HepG2 (cell line): ENCODE measurements around the gene F7. TPM values are rescaled to one million over a fixed set of nuclear protein-coding genes. Genes with fewer than 3 reads are reported as not detected.

Source experiments
- CBX5 ChIP-seq: sonication (generic); formaldehyde crosslinking; IDR thresholded peaks from 2 replicates; pipeline ENCODE4 v1.4.0; 2020; ENCODE audit warnings: missing genetic modification reagents, borderline replicate concordance
- FLYWCH1 ChIP-seq: sonication (generic); formaldehyde crosslinking; IDR thresholded peaks from 2 replicates; pipeline ENCODE4 v1.8.1; 2023; ENCODE audit warnings: mild to moderate bottlenecking, missing genetic modification reagents
- FOXO1 ChIP-seq: sonication (generic); formaldehyde crosslinking; IDR thresholded peaks from 2 replicates; pipeline ENCODE4 v1.4.0; 2020; ENCODE audit warnings: missing genetic modification reagents
- GABPA ChIP-seq, 2 experiments: IDR thresholded peaks; 2 replicates each; pipeline ENCODE4 v1.6.1; 2011 to 2016; ENCODE audit warnings: low read depth in 2 of 2, low read length in 1 of 2, missing biosample characterization in 1 of 2, missing genetic modification characterization in 1 of 2
- HNRNPK ChIP-seq: fragments of 200-400 bp; formaldehyde crosslinking; IDR thresholded peaks from 2 replicates; pipeline ENCODE4 v1.6.1; 2018; ENCODE audit warnings: low read length, low read depth, moderate library complexity, mild to moderate bottlenecking; ENCODE audit not compliant: poor library complexity, severe bottlenecking
- KAT2B ChIP-seq: fragments of 150-350 bp; IDR thresholded peaks from 2 replicates; pipeline ENCODE4 v1.6.1; 2014; ENCODE audit warnings: low read depth, low read length, borderline replicate concordance
- MED1 ChIP-seq: sonication (generic); formaldehyde crosslinking; IDR thresholded peaks from 2 replicates; pipeline ENCODE4 v1.4.0; 2020; ENCODE audit warnings: missing genetic modification reagents
- NFE2L1 ChIP-seq: sonication (generic); formaldehyde crosslinking; IDR thresholded peaks from 2 replicates; pipeline ENCODE4 v1.4.0; 2020; ENCODE audit warnings: missing genetic modification reagents, mild to moderate bottlenecking, borderline replicate concordance
- PHB2 ChIP-seq: fragments of 450-650 bp; IDR thresholded peaks from 2 replicates; pipeline ENCODE4 v1.6.1; 2018; ENCODE audit not compliant: partially characterized antibody
- PHF8 ChIP-seq: sonication (generic); formaldehyde crosslinking; IDR thresholded peaks from 2 replicates; pipeline ENCODE4 v1.5.0; 2020; ENCODE audit warnings: missing genetic modification reagents
- REL ChIP-seq: sonication (generic); formaldehyde crosslinking; conservative IDR thresholded peaks from 2 replicates; pipeline ENCODE4 v1.8.0; 2022; ENCODE audit warnings: mild to moderate bottlenecking, missing genetic modification reagents, moderate library complexity
- ZBTB3 ChIP-seq: sonication (generic); formaldehyde crosslinking; IDR thresholded peaks from 2 replicates; pipeline ENCODE4 v1.4.0; 2020; ENCODE audit warnings: low read depth, mild to moderate bottlenecking, moderate library complexity, missing genetic modification reagents, borderline replicate concordance
- ZFP90 ChIP-seq: sonication (generic); formaldehyde crosslinking; IDR thresholded peaks from 2 replicates; pipeline ENCODE4 v1.8.0; 2022; ENCODE audit warnings: missing genetic modification reagents, mild to moderate bottlenecking, inconsistent platforms, borderline replicate concordance
- ZKSCAN5 ChIP-seq: sonication (generic); formaldehyde crosslinking; IDR thresholded peaks from 2 replicates; pipeline ENCODE4 v1.5.1; 2020; ENCODE audit warnings: mild to moderate bottlenecking, missing genetic modification reagents
- ZNF253 ChIP-seq: sonication (generic); formaldehyde crosslinking; IDR thresholded peaks from 2 replicates; pipeline ENCODE4 v1.8.0; 2022; ENCODE audit warnings: mild to moderate bottlenecking, missing genetic modification reagents, borderline replicate concordance
- ZNF329 ChIP-seq: sonication (generic); formaldehyde crosslinking; IDR thresholded peaks from 2 replicates; pipeline ENCODE4 v1.9.0; 2021; ENCODE audit warnings: low read depth, mild to moderate bottlenecking, missing genetic modification reagents
- ZNF619 ChIP-seq: sonication (generic); formaldehyde crosslinking; IDR thresholded peaks from 2 replicates; pipeline ENCODE4 v1.4.0; 2020; ENCODE audit warnings: mild to moderate bottlenecking, missing genetic modification reagents
- ZNF790 ChIP-seq: sonication (generic); formaldehyde crosslinking; IDR thresholded peaks from 2 replicates; pipeline ENCODE4 v1.8.0; 2022; ENCODE audit warnings: missing genetic modification reagents, mild to moderate bottlenecking, borderline replicate concordance
- ZNF850 ChIP-seq: sonication (generic); formaldehyde crosslinking; conservative IDR thresholded peaks from 2 replicates; pipeline ENCODE4 v1.9.0; 2021; ENCODE audit warnings: mild to moderate bottlenecking, missing genetic modification reagents
- ZNF879 ChIP-seq: sonication (generic); formaldehyde crosslinking; IDR thresholded peaks from 2 replicates; pipeline ENCODE4 v1.8.1; 2023; ENCODE audit warnings: missing genetic modification reagents
- polyA plus RNA-seq, 8 experiments: library from polyadenylated mRNA; depleted of rRNA in 3 of 8; stranded (reverse) in 7 of 8; unstranded in 1 of 8; fragments of >200 nt; fragmentation: Illumina TruSeq in 4 of 8; extraction: Trizol in 4 of 8; gene quantifications; 2 replicates each; pipeline versions ENCODE4 v1.2.1 to v1.2.3, GENCODE V29; 2011 to 2016; ENCODE audit warnings: low read depth in 4 of 8, missing spikeins in 1 of 8, mixed read lengths in 1 of 8; ENCODE audit not compliant: insufficient read depth in 1 of 8
- total RNA-seq, 5 experiments: library from RNA; depleted of rRNA; stranded (reverse); fragments of >200 nt; fragmentation: Illumina TruSeq; extraction: Trizol; gene quantifications; 2 replicates each; pipeline ENCODE4 v1.2.3, GENCODE V29; 2016; ENCODE audit warnings: low read depth in 1 of 5
- TF ChIP-seq, protein P1 (sequence below): sonication (generic); formaldehyde crosslinking; IDR thresholded peaks from 2 replicates; pipeline ENCODE4 v1.8.1; 2023; ENCODE audit warnings: mild to moderate bottlenecking, missing genetic modification reagents
- TF ChIP-seq, protein P2 (sequence below): sonication (generic); formaldehyde crosslinking; IDR thresholded peaks from 2 replicates; pipeline ENCODE4 v1.5.0; 2020; ENCODE audit warnings: missing genetic modification reagents
- TF ChIP-seq, protein P3 (sequence below): sonication (generic); formaldehyde crosslinking; IDR thresholded peaks from 2 replicates; pipeline ENCODE4 v1.9.0; 2022; ENCODE audit warnings: missing genetic modification reagents, mild to moderate bottlenecking, borderline replicate concordance
- TF ChIP-seq, protein P4 (sequence below): IDR thresholded peaks from 2 replicates; pipeline ENCODE4 v1.6.1; 2012; ENCODE audit warnings: inconsistent platforms
- TF ChIP-seq, protein P5 (sequence below): sonication (generic); formaldehyde crosslinking; IDR thresholded peaks from 2 replicates; pipeline ENCODE4 v1.5.0; 2020; ENCODE audit warnings: mild to moderate bottlenecking, missing genetic modification reagents, moderate library complexity

Gene F7
- total and polyA plus RNA-seq, 2 of the 13 experiments (the other 11 are each of a cell fraction or from before 2014, with no cell fraction given) = 12.6 to 26.5 TPM

DNA sequence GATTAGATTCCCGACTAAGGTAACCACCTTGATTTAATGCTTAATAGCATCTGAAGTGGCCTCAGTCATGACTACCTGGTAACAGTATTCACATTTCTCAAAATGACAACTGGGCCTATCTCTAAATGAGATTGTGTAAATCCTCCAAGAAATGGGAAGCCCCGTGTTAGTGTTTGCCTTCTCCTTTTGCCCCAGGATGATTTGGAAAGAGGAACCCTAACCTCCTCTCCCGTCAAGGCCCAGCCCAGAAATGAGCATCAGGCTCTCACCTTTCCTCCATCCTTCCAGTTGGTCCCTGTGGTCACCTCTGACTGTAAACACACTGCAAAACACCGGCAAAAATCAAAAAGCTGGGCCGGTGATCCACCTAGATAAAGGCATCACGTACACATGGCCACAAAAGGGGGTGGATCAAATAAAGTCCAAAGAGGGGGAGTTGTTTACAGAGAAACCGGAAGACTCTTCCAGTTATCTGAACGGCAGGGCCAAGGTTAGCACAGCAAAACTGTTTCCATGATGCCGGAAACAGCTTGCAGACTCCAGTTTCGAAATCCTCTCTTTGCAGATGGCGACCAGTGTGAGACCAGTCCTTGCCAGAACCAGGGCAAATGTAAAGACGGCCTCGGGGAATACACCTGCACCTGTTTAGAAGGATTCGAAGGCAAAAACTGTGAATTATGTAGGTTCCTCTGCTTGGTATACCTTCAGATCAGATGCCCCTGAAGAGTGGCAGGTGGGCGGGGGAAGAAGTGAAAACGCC, 33.4 kb downstream of the F7 start (continued):
- TF ChIP-seq ZNF790 (CRISPR knock-in tag) (peak; percentile 66; the same call in 1 of the 2 replicates), MED1 (CRISPR knock-in tag) (peak; percentile 99), KAT2B (no peak), NFE2L1 (CRISPR knock-in tag) (no peak), ZFP90 (CRISPR knock-in tag) (peak; percentile 95), ZKSCAN5 (0 out of 2 replicates have a peak, but pooled peaks have one; percentile 15), ZNF619 (peak; percentile 79; the same call in 1 of the 2 replicates), HNRNPK (no peak), ZNF850 (CRISPR knock-in tag) (no peak), ZNF879 (no peak), ZBTB3 (CRISPR knock-in tag) (peak; percentile 99), FOXO1 (CRISPR knock-in tag) (peak; percentile 99), ZNF329 (CRISPR knock-in tag) (no peak), ZNF253 (CRISPR knock-in tag) (no peak), REL (no peak), CBX5 (CRISPR knock-in tag) (0 out of 2 replicates have a peak, but pooled peaks have one; percentile 55), GABPA (IDR thresholded peaks at IDR 0.05; ENCODE audit: low read depth, low read length) (peak; percentile 29; the same call in 1 of the 2 replicates), GABPA (CRISPR knock-in tag; IDR thresholded peaks at IDR 0.05; ENCODE audit: low read depth) (peak; percentile 87), PHF8 (CRISPR knock-in tag) (peak; percentile 54), PHB2 (no peak), FLYWCH1 (no peak)
- TF ChIP-seq, protein P1, sequence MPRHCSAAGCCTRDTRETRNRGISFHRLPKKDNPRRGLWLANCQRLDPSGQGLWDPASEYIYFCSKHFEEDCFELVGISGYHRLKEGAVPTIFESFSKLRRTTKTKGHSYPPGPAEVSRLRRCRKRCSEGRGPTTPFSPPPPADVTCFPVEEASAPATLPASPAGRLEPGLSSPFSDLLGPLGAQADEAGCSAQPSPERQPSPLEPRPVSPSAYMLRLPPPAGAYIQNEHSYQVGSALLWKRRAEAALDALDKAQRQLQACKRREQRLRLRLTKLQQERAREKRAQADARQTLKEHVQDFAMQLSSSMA (CRISPR knock-in tag) = no peak
- TF ChIP-seq, protein P2, sequence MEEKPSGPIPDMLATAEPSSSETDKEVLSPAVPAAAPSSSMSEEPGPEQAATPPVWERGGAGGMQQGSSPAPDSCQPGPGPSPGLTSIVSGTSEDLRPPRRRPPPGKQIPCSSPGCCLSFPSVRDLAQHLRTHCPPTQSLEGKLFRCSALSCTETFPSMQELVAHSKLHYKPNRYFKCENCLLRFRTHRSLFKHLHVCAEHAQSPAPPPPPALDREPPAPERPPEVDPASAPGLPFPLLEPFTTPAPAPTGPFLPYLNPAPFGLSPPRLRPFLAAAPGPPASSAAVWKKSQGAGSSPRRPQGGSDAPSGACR (CRISPR knock-in tag) = peak; percentile 88
- TF ChIP-seq, protein P3, sequence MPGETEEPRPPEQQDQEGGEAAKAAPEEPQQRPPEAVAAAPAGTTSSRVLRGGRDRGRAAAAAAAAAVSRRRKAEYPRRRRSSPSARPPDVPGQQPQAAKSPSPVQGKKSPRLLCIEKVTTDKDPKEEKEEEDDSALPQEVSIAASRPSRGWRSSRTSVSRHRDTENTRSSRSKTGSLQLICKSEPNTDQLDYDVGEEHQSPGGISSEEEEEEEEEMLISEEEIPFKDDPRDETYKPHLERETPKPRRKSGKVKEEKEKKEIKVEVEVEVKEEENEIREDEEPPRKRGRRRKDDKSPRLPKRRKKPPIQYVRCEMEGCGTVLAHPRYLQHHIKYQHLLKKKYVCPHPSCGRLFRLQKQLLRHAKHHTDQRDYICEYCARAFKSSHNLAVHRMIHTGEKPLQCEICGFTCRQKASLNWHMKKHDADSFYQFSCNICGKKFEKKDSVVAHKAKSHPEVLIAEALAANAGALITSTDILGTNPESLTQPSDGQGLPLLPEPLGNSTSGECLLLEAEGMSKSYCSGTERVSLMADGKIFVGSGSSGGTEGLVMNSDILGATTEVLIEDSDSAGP (CRISPR knock-in tag) = no peak
- TF ChIP-seq, protein P4, sequence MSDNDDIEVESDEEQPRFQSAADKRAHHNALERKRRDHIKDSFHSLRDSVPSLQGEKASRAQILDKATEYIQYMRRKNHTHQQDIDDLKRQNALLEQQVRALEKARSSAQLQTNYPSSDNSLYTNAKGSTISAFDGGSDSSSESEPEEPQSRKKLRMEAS = peak; percentile 66; the same call in 1 of the 2 replicates
- TF ChIP-seq, protein P5, sequence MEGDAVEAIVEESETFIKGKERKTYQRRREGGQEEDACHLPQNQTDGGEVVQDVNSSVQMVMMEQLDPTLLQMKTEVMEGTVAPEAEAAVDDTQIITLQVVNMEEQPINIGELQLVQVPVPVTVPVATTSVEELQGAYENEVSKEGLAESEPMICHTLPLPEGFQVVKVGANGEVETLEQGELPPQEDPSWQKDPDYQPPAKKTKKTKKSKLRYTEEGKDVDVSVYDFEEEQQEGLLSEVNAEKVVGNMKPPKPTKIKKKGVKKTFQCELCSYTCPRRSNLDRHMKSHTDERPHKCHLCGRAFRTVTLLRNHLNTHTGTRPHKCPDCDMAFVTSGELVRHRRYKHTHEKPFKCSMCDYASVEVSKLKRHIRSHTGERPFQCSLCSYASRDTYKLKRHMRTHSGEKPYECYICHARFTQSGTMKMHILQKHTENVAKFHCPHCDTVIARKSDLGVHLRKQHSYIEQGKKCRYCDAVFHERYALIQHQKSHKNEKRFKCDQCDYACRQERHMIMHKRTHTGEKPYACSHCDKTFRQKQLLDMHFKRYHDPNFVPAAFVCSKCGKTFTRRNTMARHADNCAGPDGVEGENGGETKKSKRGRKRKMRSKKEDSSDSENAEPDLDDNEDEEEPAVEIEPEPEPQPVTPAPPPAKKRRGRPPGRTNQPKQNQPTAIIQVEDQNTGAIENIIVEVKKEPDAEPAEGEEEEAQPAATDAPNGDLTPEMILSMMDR (CRISPR knock-in tag) = peak; percentile 18; the same call in 1 of the 2 replicates
